CD4-positive, CD25-positive, alpha-beta regulatory T cell (primary cell): Measurements from ENCODE around the gene METTL25. TPM values are rescaled to one million over a fixed set of nuclear protein-coding genes. Genes with fewer than 3 reads are reported as not detected.

Experiments
- ATAC-seq, 2 donors: fragments of 150-1000 bp; cut with Tn5 transposase; one replicate each; pipeline ENCODE4 v1.10.0; 2021; ENCODE audit warnings: low read depth in 2 of 2, moderate number of reproducible peaks in 2 of 2, moderate library complexity in 1 of 2
- DNase-seq, 3 donors: peaks; one replicate each; pipeline versions ENCODE4 v3.0.0 to v3.0.0-alpha.2; 2012 to 2022; ENCODE audit warnings: mixed read lengths in 1 of 3
- H3K27ac ChIP-seq: one replicate; pipeline ENCODE4 v1.7.0; 2013; ENCODE audit warnings: mild to moderate bottlenecking, low read length; ENCODE audit not compliant: insufficient read depth, poor library complexity, severe bottlenecking
- H3K27me3 ChIP-seq: one replicate; pipeline ENCODE4 v1.7.0; 2013; ENCODE audit warnings: low read length; ENCODE audit not compliant: control insufficient read depth, insufficient read depth
- H3K36me3 ChIP-seq: one replicate; pipeline ENCODE4 v1.7.0; 2013; ENCODE audit warnings: mild to moderate bottlenecking, low read length, moderate library complexity; ENCODE audit not compliant: control insufficient read depth, insufficient read depth
- H3K4me1 ChIP-seq: 2 replicates; pipeline ENCODE4 v1.7.0; 2013; ENCODE audit warnings: mild to moderate bottlenecking, low read length; ENCODE audit not compliant: insufficient read depth, control insufficient read depth, poor library complexity, severe bottlenecking
- H3K4me3 ChIP-seq: one replicate; pipeline ENCODE4 v1.7.0; 2013; ENCODE audit warnings: low read depth, mild to moderate bottlenecking, low read length, moderate library complexity
- H3K9me3 ChIP-seq, 2 experiments: 1 replicate in 1 of 2; 2 replicates in 1 of 2; pipeline ENCODE4 v1.7.0; 2013; ENCODE audit warnings: low read length in 2 of 2, mild to moderate bottlenecking in 1 of 2, moderate library complexity in 1 of 2; ENCODE audit not compliant: control insufficient read depth in 2 of 2
- H3K27ac Mint-ChIP-seq, 3 donors: one replicate each; pipeline ENCODE4 v1.8.0; 2020 to 2022; ENCODE audit warnings: mild to moderate bottlenecking in 3 of 3, mixed read lengths in 3 of 3, moderate library complexity in 2 of 3
- H3K27me3 Mint-ChIP-seq: one replicate; pipeline ENCODE4 v1.8.0; 2022; ENCODE audit warnings: mild to moderate bottlenecking, mixed read lengths
- H3K36me3 Mint-ChIP-seq: one replicate; pipeline ENCODE4 v1.8.0; 2020; ENCODE audit warnings: mixed read lengths
- H3K4me1 Mint-ChIP-seq, 4 donors: one replicate each; pipeline ENCODE4 v1.8.0; 2020 to 2022; ENCODE audit warnings: mixed read lengths in 4 of 4, mild to moderate bottlenecking in 1 of 4
- H3K4me3 Mint-ChIP-seq, 4 donors: one replicate each; pipeline ENCODE4 v1.8.0; 2020 to 2022; ENCODE audit warnings: mild to moderate bottlenecking in 4 of 4, mixed read lengths in 4 of 4, moderate library complexity in 3 of 4
- H3K9me3 Mint-ChIP-seq, 7 donors: one replicate each; pipeline ENCODE4 v1.8.0; 2020 to 2022; ENCODE audit warnings: mixed read lengths in 7 of 7, mild to moderate bottlenecking in 3 of 7, moderate library complexity in 2 of 7
- polyA plus RNA-seq, 4 donors: library from polyadenylated mRNA; unstranded; fragments of 300-500 nt; fragmentation: Illumina TruSeq; gene quantifications; one replicate each; pipeline ENCODE4 v1.2.3, GENCODE V29; 2021
- total RNA-seq: library from RNA; stranded (reverse); gene quantifications from one replicate; pipeline ENCODE4 v1.2.3, GENCODE V29; 2022

Gene METTL25
- total and polyA plus RNA-seq, 5 donors from 2014 or later = 12.6 to 16.1 (median 13.6) TPM

DNA sequence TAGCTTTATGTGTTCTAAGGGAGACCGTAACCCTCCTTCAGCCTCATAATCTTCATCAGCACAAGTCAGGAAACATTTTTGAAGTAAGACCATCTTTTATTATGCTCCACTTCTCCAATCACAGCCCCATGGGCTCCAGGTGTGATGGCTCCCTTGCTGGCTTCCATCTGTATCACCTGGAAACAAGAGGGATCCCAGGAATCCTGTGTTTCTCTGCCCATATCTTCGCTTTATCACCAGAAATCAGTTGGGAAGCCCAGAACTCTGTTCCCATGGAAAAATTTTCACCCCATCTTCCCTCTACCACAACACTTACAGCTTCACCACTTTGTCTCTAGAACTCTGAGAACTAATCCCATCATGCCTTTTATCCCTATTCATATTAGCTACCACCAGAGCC lies 68.3 kb downstream of the METTL25 start:
- H3K4me1 Mint-ChIP-seq = peaks cover 0 to 12% (median 7%) of the 10 kb centered on the region in 4 donors
- H3K27me3 ChIP-seq = no peaks in the 10 kb centered on the region
- H3K27ac Mint-ChIP-seq = peak overlapping the region in 1 of 3 donors; percentile 27
- H3K9me3 ChIP-seq = no peaks in the 10 kb centered on the region
- DNase-seq (no peak), ATAC-seq (no peak)
- no peak overlapping the region for H3K27ac ChIP-seq
- no peaks in the 10 kb centered on the region for H3K36me3 ChIP-seq
- no peak overlapping the region for H3K4me3 Mint-ChIP-seq
- H3K9me3 Mint-ChIP-seq = peaks cover 0 to 7% (median 0%) of the 10 kb centered on the region in 7 donors
- no peaks in the 10 kb centered on the region for H3K4me1 ChIP-seq
- no peak overlapping the region for H3K4me3 ChIP-seq
- no peaks in the 10 kb centered on the region for H3K27me3 Mint-ChIP-seq
- H3K36me3 Mint-ChIP-seq = no peaks in the 10 kb centered on the region

DNA sequence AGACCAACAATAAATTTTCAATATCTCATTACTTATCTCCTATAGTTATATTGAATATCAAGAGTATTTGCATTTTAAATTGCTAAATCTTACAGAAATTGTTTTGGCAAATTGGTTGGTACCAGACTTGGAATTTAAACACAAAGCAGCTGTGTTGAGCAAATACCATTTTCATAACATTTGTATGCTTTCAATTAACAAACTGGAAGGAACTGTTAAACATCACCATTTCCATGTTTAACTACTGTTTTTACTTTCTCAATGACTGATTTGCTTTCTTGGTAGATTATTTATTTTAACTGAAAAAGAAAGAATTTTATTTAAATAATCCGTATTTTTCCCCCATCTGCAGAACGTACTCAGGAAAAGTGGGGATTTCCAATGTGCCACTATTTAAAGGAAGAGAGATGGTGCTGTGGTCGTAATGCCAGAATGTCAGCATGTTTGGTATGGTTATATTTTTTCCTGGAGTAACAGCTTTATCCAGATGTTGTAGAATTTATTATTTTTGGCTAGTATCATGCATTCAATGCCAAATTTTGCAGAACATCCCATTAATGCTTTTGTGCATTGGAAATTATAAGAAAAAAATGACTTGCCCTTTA lies 72.3 kb downstream of the METTL25 start:
- DNase-seq (no peak), ATAC-seq (no peak)
- no peaks in the 10 kb centered on the region for H3K27me3 ChIP-seq
- no peaks in the 10 kb centered on the region for H3K9me3 ChIP-seq
- peaks cover 0 to 6% (median 2%) of the 10 kb centered on the region in 4 donors for H3K4me1 Mint-ChIP-seq
- H3K9me3 Mint-ChIP-seq = no peaks in the 10 kb centered on the region
- H3K4me3 Mint-ChIP-seq = no peak overlapping the region
- no peak overlapping the region for H3K4me3 ChIP-seq
- H3K27ac ChIP-seq = no peak overlapping the region
- H3K27ac Mint-ChIP-seq = no peak overlapping the region
- H3K36me3 Mint-ChIP-seq = peaks cover 4% of the 10 kb centered on the region
- no peaks in the 10 kb centered on the region for H3K4me1 ChIP-seq
- no peaks in the 10 kb centered on the region for H3K27me3 Mint-ChIP-seq
- H3K36me3 ChIP-seq = no peaks in the 10 kb centered on the region

DNA sequence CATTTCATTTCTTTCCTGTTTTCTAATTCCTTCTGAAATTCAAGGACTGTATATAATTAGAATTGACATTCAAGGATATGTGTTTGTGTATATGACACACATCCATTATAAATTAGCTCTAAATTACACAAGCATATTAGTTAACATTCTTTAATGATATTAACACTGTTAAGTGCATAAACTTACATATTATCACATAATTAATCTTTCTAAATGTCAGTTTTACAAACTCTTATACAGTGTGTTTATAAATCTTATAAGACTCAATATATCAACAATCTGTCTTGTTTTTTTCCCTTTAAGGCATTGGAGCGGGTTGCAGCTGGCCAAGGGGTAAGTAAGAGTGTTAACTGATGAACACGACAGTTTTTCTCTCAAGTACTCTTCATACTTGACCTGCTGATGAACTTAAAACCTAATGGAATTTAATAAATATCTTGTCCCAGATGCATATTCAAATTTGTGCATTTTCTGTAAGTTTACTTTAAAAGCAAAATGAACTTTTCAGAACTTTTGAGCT lies 76.1 kb downstream of the METTL25 start:
- Mint-ChIP-seq H3K36me3 (peaks cover 5% of the 10 kb centered on the region), H3K4me1 (no peaks in the 10 kb centered on the region), H3K9me3 (peaks cover 0 to 2% (median 0%) of the 10 kb centered on the region in 7 donors), H3K4me3 (no peak overlapping the region), H3K27ac (no peak overlapping the region), H3K27me3 (no peaks in the 10 kb centered on the region)
- Histone ChIP-seq H3K9me3 (no peaks in the 10 kb centered on the region), H3K27me3 (no peaks in the 10 kb centered on the region), H3K4me1 (no peaks in the 10 kb centered on the region), H3K36me3 (no peaks in the 10 kb centered on the region), H3K27ac (no peak overlapping the region), H3K4me3 (no peak overlapping the region)
- DNase-seq = no peak
- no peak for ATAC-seq

GRCh38 chr12:82436354-82436753 lies 78.0 kb downstream of the METTL25 start:
- H3K27ac ChIP-seq = no peak overlapping the region
- H3K27me3 ChIP-seq = no peaks in the 10 kb centered on the region
- H3K4me1 ChIP-seq = no peaks in the 10 kb centered on the region
- ATAC-seq (no peak), DNase-seq (no peak)
- H3K4me3 ChIP-seq = no peak overlapping the region
- Mint-ChIP-seq H3K27ac (no peak overlapping the region), H3K4me1 (no peaks in the 10 kb centered on the region), H3K9me3 (peaks cover 0 to 2% (median 0%) of the 10 kb centered on the region in 7 donors), H3K4me3 (no peak overlapping the region), H3K36me3 (peaks cover 17% of the 10 kb centered on the region), H3K27me3 (no peaks in the 10 kb centered on the region)
- H3K36me3 ChIP-seq = peaks cover 9% of the 10 kb centered on the region
- H3K9me3 ChIP-seq = no peaks in the 10 kb centered on the region

DNA sequence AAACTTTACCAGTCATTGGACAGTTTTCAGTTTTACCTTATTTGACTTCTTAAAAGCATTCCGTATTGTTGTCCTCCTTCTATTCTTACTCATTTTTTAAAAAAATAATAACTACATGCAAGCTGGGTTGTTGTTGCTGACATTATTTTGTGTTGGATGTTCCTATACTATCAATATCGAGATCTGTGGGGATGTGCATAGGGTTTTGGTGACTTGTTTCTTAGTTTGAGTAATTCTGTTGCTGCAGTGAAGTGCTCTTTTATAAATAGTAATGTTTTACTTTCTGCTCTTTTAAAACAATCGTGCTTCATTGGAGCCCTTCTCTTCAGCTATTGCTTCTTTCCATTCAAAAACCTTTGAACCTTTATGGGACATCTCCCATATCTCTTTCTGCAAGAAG lies 79.4 kb downstream of the METTL25 start:
- DNase-seq (no peak), ATAC-seq (no peak)
- Mint-ChIP-seq H3K27ac (no peak overlapping the region), H3K4me3 (no peak overlapping the region), H3K4me1 (no peaks in the 10 kb centered on the region), H3K27me3 (no peaks in the 10 kb centered on the region), H3K36me3 (peaks cover 23% of the 10 kb centered on the region), H3K9me3 (peaks cover 0 to 2% (median 0%) of the 10 kb centered on the region in 7 donors)
- Histone ChIP-seq H3K4me3 (no peak overlapping the region), H3K9me3 (no peaks in the 10 kb centered on the region), H3K4me1 (no peaks in the 10 kb centered on the region), H3K27me3 (no peaks in the 10 kb centered on the region), H3K27ac (no peak overlapping the region), H3K36me3 (peaks cover 17% of the 10 kb centered on the region)

GRCh38 chr12:82438356-82438755 lies 80.0 kb downstream of the METTL25 start:
- H3K27me3 Mint-ChIP-seq = no peaks in the 10 kb centered on the region
- peaks cover 28% of the 10 kb centered on the region for H3K36me3 Mint-ChIP-seq
- H3K4me3 ChIP-seq = no peak overlapping the region
- no peaks in the 10 kb centered on the region for H3K9me3 ChIP-seq
- no peak for ATAC-seq
- no peak overlapping the region for H3K27ac ChIP-seq
- H3K27me3 ChIP-seq = no peaks in the 10 kb centered on the region
- no peak for DNase-seq
- no peak overlapping the region for H3K4me3 Mint-ChIP-seq
- no peaks in the 10 kb centered on the region for H3K4me1 ChIP-seq
- H3K4me1 Mint-ChIP-seq = no peaks in the 10 kb centered on the region
- H3K36me3 ChIP-seq = peaks cover 17% of the 10 kb centered on the region
- H3K9me3 Mint-ChIP-seq = peaks cover 0 to 2% (median 0%) of the 10 kb centered on the region in 7 donors
- no peak overlapping the region for H3K27ac Mint-ChIP-seq

- ATAC-seq (no peak), DNase-seq (no peak)
- Mint-ChIP-seq H3K27me3 (no peaks in the 10 kb centered on the region), H3K4me3 (no peak overlapping the region), H3K9me3 (peaks cover 0 to 2% (median 0%) of the 10 kb centered on the region in 7 donors), H3K27ac (no peak overlapping the region), H3K36me3 (peaks cover 39% of the 10 kb centered on the region), H3K4me1 (no peaks in the 10 kb centered on the region)
- Histone ChIP-seq H3K4me1 (no peaks in the 10 kb centered on the region), H3K4me3 (no peak overlapping the region), H3K9me3 (no peaks in the 10 kb centered on the region), H3K27ac (no peak overlapping the region), H3K27me3 (no peaks in the 10 kb centered on the region), H3K36me3 (peaks cover 17% of the 10 kb centered on the region)
Measured at GRCh38 chr12:82440885-82441284, 82.6 kb downstream of the METTL25 start.

- Mint-ChIP-seq H3K36me3 (peaks cover 13% of the 10 kb centered on the region), H3K27me3 (no peaks in the 10 kb centered on the region), H3K9me3 (no peaks in the 10 kb centered on the region), H3K4me3 (no peak overlapping the region), H3K27ac (no peak overlapping the region), H3K4me1 (no peaks in the 10 kb centered on the region)
- ATAC-seq = no peak
- no peaks in the 10 kb centered on the region for H3K4me1 ChIP-seq
- no peaks in the 10 kb centered on the region for H3K27me3 ChIP-seq
- DNase-seq = no peak
- no peaks in the 10 kb centered on the region for H3K36me3 ChIP-seq
- H3K27ac ChIP-seq = no peak overlapping the region
- no peak overlapping the region for H3K4me3 ChIP-seq
- no peaks in the 10 kb centered on the region for H3K9me3 ChIP-seq
Measured at GRCh38 chr12:82448911-82449578, 90.7 kb downstream of the METTL25 start.
